Loucy (cell line): ENCODE results near the gene MEMO1.

ENCODE experiments used
- EZH2phosphoT487 ChIP-seq: fragments of 200-600 bp; IDR thresholded peaks from 2 replicates; pipeline ENCODE4 v1.6.1; 2018; ENCODE audit warnings: antibody characterized with exemption, mild to moderate bottlenecking, moderate library complexity, borderline replicate concordance
- TF ChIP-seq, protein P1 (sequence below): fragments of 200-600 bp; sonication (generic); conservative IDR thresholded peaks from 2 replicates; pipeline ENCODE4 v1.5.1; 2014; ENCODE audit warnings: mild to moderate bottlenecking, antibody characterized with exemption, low read length

DNA sequence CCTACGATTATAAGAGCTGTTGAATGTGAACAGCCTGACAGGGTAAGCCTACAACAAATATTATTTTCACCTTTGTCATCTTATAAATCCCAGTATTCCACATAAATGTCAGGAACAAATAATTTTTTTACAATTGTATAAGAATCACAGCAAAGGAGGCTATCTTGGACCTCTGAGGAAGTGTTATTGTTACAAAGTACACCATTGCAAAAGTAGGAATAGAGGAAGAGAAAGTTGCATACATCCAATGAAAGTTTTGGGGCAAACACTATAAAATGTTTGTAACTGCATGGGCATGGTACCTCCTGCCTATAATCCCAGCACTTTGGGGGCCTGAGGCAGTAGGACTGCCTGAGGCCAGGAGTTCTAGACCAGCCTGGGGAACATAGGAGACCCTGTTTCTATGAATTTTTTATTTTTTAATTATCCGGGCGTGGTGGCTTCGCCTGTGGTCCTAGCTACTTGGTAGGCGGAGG, 715 bp upstream of the MEMO1 start:
- TF ChIP-seq, protein P1, sequence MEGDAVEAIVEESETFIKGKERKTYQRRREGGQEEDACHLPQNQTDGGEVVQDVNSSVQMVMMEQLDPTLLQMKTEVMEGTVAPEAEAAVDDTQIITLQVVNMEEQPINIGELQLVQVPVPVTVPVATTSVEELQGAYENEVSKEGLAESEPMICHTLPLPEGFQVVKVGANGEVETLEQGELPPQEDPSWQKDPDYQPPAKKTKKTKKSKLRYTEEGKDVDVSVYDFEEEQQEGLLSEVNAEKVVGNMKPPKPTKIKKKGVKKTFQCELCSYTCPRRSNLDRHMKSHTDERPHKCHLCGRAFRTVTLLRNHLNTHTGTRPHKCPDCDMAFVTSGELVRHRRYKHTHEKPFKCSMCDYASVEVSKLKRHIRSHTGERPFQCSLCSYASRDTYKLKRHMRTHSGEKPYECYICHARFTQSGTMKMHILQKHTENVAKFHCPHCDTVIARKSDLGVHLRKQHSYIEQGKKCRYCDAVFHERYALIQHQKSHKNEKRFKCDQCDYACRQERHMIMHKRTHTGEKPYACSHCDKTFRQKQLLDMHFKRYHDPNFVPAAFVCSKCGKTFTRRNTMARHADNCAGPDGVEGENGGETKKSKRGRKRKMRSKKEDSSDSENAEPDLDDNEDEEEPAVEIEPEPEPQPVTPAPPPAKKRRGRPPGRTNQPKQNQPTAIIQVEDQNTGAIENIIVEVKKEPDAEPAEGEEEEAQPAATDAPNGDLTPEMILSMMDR: no peak
- TF ChIP-seq EZH2phosphoT487: no peak
